K562 (cell line): ENCODE data around the gene ASB6. TPM values are rescaled to one million over a fixed set of nuclear protein-coding genes. Genes with fewer than 3 reads are reported as not detected.
A peak's percentile ranks its signal among the peaks of the same experiment; 100 is the strongest.

ENCODE experiments used
- BRD4 ChIP-seq: fragments of 200-600 bp; sonication (generic); IDR thresholded peaks from 2 replicates; pipeline ENCODE4 v1.6.1; 2017; ENCODE audit warnings: inconsistent platforms
- CREB3L1 ChIP-seq: fragments of 450-650 bp; IDR thresholded peaks from 2 replicates; pipeline ENCODE4 v1.6.1; 2014; ENCODE audit warnings: low read depth, mild to moderate bottlenecking, moderate library complexity, borderline replicate concordance
- CTBP1 ChIP-seq: fragments of 450-650 bp; IDR thresholded peaks from 2 replicates; pipeline ENCODE4 v1.6.1; 2016; ENCODE audit warnings: borderline replicate concordance
- E2F6 ChIP-seq, 2 experiments: IDR thresholded peaks; 2 replicates each; pipeline ENCODE4 v1.6.1; 2011; ENCODE audit warnings: borderline replicate concordance in 1 of 2, control low read depth in 1 of 2, low read depth in 1 of 2, low read length in 1 of 2, mild to moderate bottlenecking in 1 of 2, mixed read lengths in 1 of 2, moderate library complexity in 1 of 2; ENCODE audit not compliant: insufficient read depth in 1 of 2, insufficient read length in 1 of 2, poor library complexity in 1 of 2, severe bottlenecking in 1 of 2; ENCODE audit errors: extremely low read depth in 1 of 2
- ETS2 ChIP-seq: IDR thresholded peaks from 2 replicates; pipeline ENCODE4 v1.6.1; 2016; ENCODE audit warnings: borderline replicate concordance, missing genetic modification characterization, mild to moderate bottlenecking, moderate library complexity, missing compliant biosample characterization; ENCODE audit not compliant: poor library complexity, severe bottlenecking
- GABPB1 ChIP-seq: sonication (generic); formaldehyde crosslinking; IDR thresholded peaks from 2 replicates; pipeline ENCODE4 v1.8.0; 2022; ENCODE audit warnings: mild to moderate bottlenecking, missing genetic modification reagents
- GATAD2A ChIP-seq: fragments of 450-650 bp; IDR thresholded peaks from 2 replicates; pipeline ENCODE4 v1.6.1; 2017
- HMG20A ChIP-seq: fragments of 450-650 bp; formaldehyde crosslinking; conservative IDR thresholded peaks from 2 replicates; pipeline ENCODE4 v1.4.0; 2020; ENCODE audit warnings: mild to moderate bottlenecking, mixed read lengths
- ILF3 ChIP-seq: fragments of 450-650 bp; IDR thresholded peaks from 2 replicates; pipeline ENCODE4 v1.6.1; 2018; ENCODE audit warnings: antibody characterized with exemption, mild to moderate bottlenecking, moderate library complexity, borderline replicate concordance
- KHSRP ChIP-seq: fragments of 450-650 bp; IDR thresholded peaks from 2 replicates; pipeline ENCODE4 v1.6.1; 2017
- KLF13 ChIP-seq: fragments of 450-650 bp; IDR thresholded peaks from 2 replicates; pipeline ENCODE4 v1.6.1; 2016; ENCODE audit warnings: missing genetic modification characterization, low read depth, mild to moderate bottlenecking, missing compliant biosample characterization, moderate library complexity, borderline replicate concordance
- NELFE ChIP-seq: IDR thresholded peaks from 2 replicates; pipeline ENCODE4 v1.6.1; 2011; ENCODE audit warnings: mild to moderate bottlenecking; ENCODE audit not compliant: insufficient read depth, insufficient read length
- OTX1 ChIP-seq: fragments of 450-650 bp; formaldehyde crosslinking; IDR thresholded peaks from 2 replicates; pipeline ENCODE4 v1.4.0; 2022; ENCODE audit warnings: mild to moderate bottlenecking
- PREB ChIP-seq: sonication (generic); formaldehyde crosslinking; IDR thresholded peaks from 2 replicates; pipeline ENCODE4 v1.8.1; 2023; ENCODE audit warnings: mild to moderate bottlenecking, missing genetic modification reagents
- PYGO2 ChIP-seq: fragments of 450-650 bp; IDR thresholded peaks from 2 replicates; pipeline ENCODE4 v1.6.1; 2016; ENCODE audit warnings: mild to moderate bottlenecking, missing genetic modification characterization, moderate library complexity, missing compliant biosample characterization
- RBM22 ChIP-seq: fragments of 200-400 bp; formaldehyde crosslinking; IDR thresholded peaks from 2 replicates; pipeline ENCODE4 v1.6.1; 2018; ENCODE audit warnings: low read length, low read depth; ENCODE audit not compliant: poor library complexity, severe bottlenecking
- SMAD3 ChIP-seq: fragments of 450-650 bp; formaldehyde crosslinking; conservative IDR thresholded peaks from 2 replicates; pipeline ENCODE4 v1.4.0; 2020; ENCODE audit warnings: mild to moderate bottlenecking
- SP1 ChIP-seq: sonication (generic); formaldehyde crosslinking; IDR thresholded peaks from 2 replicates; pipeline ENCODE4 v1.8.1; 2022; ENCODE audit warnings: mild to moderate bottlenecking, missing genetic modification reagents
- STAG1 ChIP-seq: sonication (generic); formaldehyde crosslinking; IDR thresholded peaks from 2 replicates; pipeline ENCODE4 v1.5.0; 2020; ENCODE audit warnings: missing genetic modification reagents, borderline replicate concordance
- USF1 ChIP-seq: sonication (generic); formaldehyde crosslinking; IDR thresholded peaks from 2 replicates; pipeline ENCODE4 v1.9.0; 2022; ENCODE audit warnings: mild to moderate bottlenecking, missing genetic modification reagents
- ZEB2 ChIP-seq: fragments of 450-650 bp; IDR thresholded peaks from 2 replicates; pipeline ENCODE4 v1.6.1; 2016
- ZNF23 ChIP-seq: fragments of 250-450 bp; sonication (Bioruptor Pico); IDR thresholded peaks from 2 replicates; pipeline ENCODE4 v1.4.0; 2020; ENCODE audit warnings: mild to moderate bottlenecking
- ZNF586 ChIP-seq: fragments of 450-650 bp; formaldehyde crosslinking; conservative IDR thresholded peaks from 2 replicates; pipeline ENCODE4 v1.4.0; 2020; ENCODE audit warnings: mild to moderate bottlenecking, moderate library complexity
- ZNF77 ChIP-seq: fragments of 250-450 bp; sonication (Bioruptor Pico); IDR thresholded peaks from 2 replicates; pipeline ENCODE4 v1.5.0; 2020
- ZNF778 ChIP-seq: fragments of 450-650 bp; formaldehyde crosslinking; IDR thresholded peaks from 2 replicates; pipeline ENCODE4 v1.4.0; 2020; ENCODE audit warnings: mild to moderate bottlenecking, moderate library complexity
- polyA plus RNA-seq, 8 experiments: library from polyadenylated mRNA; depleted of rRNA in 4 of 8; stranded (reverse) in 5 of 8; unstranded in 3 of 8; fragments of >200 nt; fragmentation: Nextera tagmentation in 2 of 8; fragmentation: Illumina TruSeq in 1 of 8; extraction: Ambion mirVana in 2 of 8; extraction: Trizol in 1 of 8; gene quantifications; 2 replicates each; pipeline versions ENCODE4 v1.2.1 to v1.2.3, GENCODE V29; 2011 to 2014; ENCODE audit warnings: inconsistent platforms in 1 of 8, missing spikeins in 1 of 8
- total RNA-seq, 7 experiments: library from RNA; depleted of rRNA in 6 of 7; stranded (reverse); fragments of >200 nt in 6 of 7; fragmentation: Illumina TruSeq in 2 of 7; extraction: Trizol in 2 of 7; gene quantifications; 2 replicates each; pipeline versions ENCODE4 v1.2.1 to v1.2.3, GENCODE V29; 2011 to 2021; ENCODE audit warnings: low replicate concordance in 1 of 7

The ASB6 gene
- total and polyA plus RNA-seq, 9 of the 15 experiments (the other 6 are each of a cell fraction or from before 2014, with no cell fraction given) = 0.92 to 17.8 (median 11.3) TPM

- no peak for TF ChIP-seq ZNF23 (CRISPR knock-in tag)
- no peak for TF ChIP-seq HMG20A (CRISPR knock-in tag)
- peak; percentile 59; the same call in 1 of the 2 replicates for TF ChIP-seq SMAD3 (CRISPR knock-in tag)
- TF ChIP-seq PREB (CRISPR knock-in tag) = peak; percentile 87; the same call in 1 of the 2 replicates
- no peak for TF ChIP-seq PYGO2
- peak; percentile 99 for TF ChIP-seq GABPB1 (CRISPR knock-in tag)
- no peak; the same call in 1 of the 2 replicates for TF ChIP-seq ZNF77 (CRISPR knock-in tag)
- no peak for TF ChIP-seq ETS2 (tag)
- peak; percentile 92 for TF ChIP-seq STAG1
- TF ChIP-seq USF1 (CRISPR knock-in tag) = no peak
- no peak for TF ChIP-seq KHSRP
- TF ChIP-seq ZEB2 = no peak; the same call in 1 of the 2 replicates
- peak; percentile 97 for TF ChIP-seq CTBP1
- peak; percentile 33 for TF ChIP-seq RBM22
- TF ChIP-seq NELFE = no peak
- peak in 1 of 2 experiments; percentile 33 for TF ChIP-seq E2F6 (IDR thresholded peaks at IDR 0.05; ENCODE audit: borderline replicate concordance in 1 of 2, extremely low read depth in 1 of 2, insufficient read depth in 1 of 2, insufficient read length in 1 of 2, low read depth in 1 of 2, low read length in 1 of 2, poor library complexity in 1 of 2, severe bottlenecking in 1 of 2)
- peak; percentile 99 for TF ChIP-seq SP1
- peak; percentile 91; the same call in 1 of the 2 replicates for TF ChIP-seq KLF13 (tag)
- TF ChIP-seq BRD4 = no peak
- TF ChIP-seq ZNF586 (CRISPR knock-in tag) = no peak
- peak; percentile 68; the same call in 1 of the 2 replicates for TF ChIP-seq CREB3L1
- peak; percentile 80 for TF ChIP-seq GATAD2A
- no peak for TF ChIP-seq OTX1 (CRISPR knock-in tag)
- TF ChIP-seq ILF3 = no peak
- no peak for TF ChIP-seq ZNF778 (CRISPR knock-in tag)
Observed at GRCh38 chr9:129641750-129642585, at the start of gene ASB6 (continued).
